GM18505 (cell line): ENCODE results near the gene RNF225.
A peak's percentile ranks its signal among the peaks of the same experiment; 100 is the strongest.

Experiments
- ATAC-seq: cut with Tn5 transposase; IDR thresholded peaks from one replicate; pipeline ENCODE4 v1.9.1; 2021; ENCODE audit not compliant: unreplicated experiment
- POLR2A ChIP-seq: IDR thresholded peaks from 4 replicates; pipeline ENCODE4 v1.6.1; 2011; ENCODE audit warnings: borderline replicate concordance; ENCODE audit not compliant: insufficient read depth, insufficient read length; ENCODE audit errors: extremely low read depth

Gene RNF225

DNA sequence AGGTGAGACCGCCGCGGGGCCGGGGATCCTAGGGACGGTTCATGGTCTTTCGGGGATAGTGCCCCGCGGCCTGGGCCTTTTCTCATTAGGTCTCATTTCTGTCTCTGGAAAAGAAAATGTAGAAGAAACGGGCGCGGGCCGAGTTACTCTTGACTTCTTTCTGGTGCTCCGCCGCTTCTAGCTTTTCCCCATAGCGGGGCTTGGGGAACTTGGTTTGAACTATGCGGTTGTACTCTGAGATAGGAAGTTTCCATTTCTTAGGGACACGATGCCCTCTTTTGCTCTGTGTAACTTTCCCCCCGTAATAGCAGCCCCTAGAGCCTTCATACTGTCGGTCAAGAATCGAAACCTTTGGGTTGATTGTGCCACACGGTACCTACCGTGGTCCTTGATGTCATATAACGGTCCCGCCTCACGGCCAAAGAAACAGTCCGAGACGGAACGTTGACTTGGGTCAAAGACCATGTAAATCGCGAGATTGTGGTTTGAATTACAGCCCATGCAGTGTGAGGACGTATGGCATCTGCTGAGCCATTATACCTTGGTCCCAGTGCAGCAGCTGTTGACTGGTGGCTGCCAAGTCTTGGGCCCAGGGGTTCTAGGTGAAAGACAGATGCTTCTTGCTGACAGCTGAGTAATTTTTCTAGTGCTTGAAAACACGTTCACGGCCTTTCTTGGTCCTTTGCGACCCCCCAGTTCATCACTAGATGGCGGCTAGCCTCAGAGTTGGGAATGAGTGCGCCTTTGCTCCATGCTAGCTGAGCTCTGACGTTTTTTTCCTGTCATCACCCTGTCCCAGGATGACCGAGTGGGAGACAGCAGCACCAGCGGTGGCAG is 7.9 kb upstream of the RNF225 start:
- no peak for ATAC-seq
- TF ChIP-seq POLR2A, result no peak

DNA sequence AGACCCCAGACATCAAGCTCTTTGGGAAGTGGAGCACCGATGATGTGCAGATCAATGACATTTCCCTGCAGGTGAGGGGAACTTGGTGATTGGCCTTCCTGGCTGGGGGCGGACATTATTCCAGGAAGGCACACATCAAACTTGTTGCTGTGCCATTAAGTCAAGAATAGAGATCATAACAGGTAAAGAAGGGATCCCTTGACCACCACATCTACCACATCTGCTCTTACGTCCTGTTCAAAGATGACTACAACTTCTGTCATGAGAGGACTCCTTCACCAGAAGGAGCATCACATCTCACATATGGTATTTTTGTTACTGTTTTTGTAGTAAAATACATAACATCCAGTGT is 7.3 kb upstream of the RNF225 start:
- TF ChIP-seq POLR2A, result no peak
- no peak for ATAC-seq

DNA sequence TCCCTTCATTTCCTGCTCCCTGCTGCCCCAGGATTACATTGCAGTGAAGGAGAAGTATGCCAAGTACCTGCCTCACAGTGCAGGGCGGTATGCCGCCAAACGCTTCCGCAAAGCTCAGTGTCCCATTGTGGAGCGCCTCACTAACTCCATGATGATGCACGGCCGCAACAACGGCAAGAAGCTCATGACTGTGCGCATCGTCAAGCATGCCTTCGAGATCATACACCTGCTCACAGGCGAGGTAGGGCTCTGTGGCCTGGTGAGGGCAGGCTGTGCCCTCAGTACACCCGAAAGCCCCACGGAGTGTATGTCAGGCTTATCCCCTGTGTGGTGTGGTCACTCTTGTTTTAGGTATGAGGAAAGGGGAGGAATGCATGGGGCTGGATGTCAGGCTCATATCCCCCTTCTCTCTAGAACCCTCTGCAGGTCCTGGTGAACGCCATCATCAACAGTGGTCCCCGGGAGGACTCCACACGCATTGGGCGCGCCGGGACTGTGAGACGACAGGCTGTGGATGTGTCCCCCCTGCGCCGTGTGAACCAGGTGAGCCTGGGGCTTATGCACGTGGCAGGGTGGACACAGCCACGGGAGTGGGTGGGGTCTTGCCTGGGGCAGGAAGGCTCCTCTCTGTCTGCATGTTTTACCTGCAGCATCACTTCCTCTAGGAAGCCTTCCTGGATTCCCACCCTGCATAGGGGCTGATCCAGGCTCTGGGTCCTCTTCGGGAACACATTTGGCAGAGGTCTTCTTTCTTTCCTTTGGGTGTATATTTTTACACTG is 2.3 kb upstream of the RNF225 start:
- no peak for ATAC-seq
- TF ChIP-seq POLR2A, result no peak

DNA sequence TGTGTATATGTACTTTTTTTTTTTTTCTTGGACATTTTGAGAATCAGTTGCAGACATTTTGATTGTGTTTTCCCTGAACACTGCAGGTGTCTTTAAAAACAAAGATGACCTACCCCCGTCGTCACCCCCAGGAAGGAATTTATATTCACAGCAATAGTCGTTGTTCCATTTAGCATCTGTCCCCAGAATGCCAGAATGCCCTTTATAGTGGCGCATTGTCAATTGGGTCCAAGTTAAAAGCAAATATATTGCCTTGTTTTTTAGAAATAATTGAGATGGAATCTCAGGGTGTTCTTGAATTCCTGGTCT is 1.8 kb upstream of the RNF225 start:
- TF ChIP-seq POLR2A, result no peak
- no peak for ATAC-seq

GRCh38 chr19:58394821-58395219 is 636 bp upstream of the RNF225 start:
- TF ChIP-seq POLR2A, result no peak
- no peak for ATAC-seq

DNA sequence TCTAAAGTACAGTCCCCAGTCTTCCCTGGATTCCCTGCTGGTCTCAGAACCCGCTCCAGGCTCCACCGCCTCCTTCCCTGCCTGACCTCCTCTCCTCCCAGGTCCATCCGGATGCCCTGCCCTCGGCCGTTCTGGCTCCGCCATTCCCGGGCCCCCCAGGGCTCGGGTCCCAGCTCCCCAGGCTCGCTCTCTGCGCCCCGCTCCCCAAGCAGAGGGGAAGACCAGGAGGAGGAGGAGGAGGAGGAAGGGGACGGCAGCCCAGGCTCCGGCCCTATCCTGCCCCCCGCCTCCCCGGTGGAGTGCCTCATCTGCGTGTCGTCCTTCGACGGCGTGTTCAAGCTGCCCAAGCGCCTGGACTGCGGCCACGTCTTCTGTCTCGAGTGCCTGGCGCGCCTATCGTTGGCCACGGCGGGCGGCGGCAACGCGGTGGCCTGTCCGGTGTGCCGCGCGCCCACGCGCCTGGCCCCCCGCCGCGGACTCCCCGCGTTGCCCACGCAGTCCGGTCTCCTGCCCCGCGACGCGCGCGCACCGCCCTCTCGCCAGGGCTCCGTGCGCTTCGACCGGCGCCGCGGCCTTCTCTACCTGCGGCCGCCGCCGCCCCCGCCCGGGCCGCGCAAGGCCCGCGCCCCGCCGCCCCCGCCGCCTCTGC is 647 bp downstream of the RNF225 start:
- no peak for ATAC-seq
- no peak for TF ChIP-seq POLR2A

GRCh38 chr19:58396691-58397532 is 1.5 kb downstream of the RNF225 start:
- no peak for TF ChIP-seq POLR2A

DNA sequence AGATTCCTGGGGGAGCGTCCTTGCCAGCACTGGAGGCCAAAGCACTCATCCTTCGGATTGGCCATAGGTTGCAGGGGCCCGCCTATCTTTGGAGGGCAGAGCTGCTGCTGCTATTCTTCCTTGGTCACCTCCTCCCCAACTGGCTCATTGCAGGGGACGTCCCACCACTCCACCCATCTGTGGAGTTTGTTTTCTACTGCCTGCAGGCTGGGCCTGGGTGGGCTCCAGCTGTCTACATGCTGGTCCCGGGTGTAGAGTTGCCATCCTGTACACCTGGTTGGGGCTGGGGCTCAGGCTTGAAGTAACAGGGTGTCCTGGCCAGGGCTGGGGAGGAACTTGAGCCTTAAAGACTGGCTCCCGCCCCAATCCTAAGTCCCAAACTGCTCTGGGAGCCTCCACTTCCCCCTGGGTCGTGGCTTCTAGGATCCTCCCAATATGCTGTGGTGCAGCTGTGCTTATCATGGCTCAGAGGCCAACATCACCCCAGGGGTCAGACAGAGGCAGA is 2.1 kb downstream of the RNF225 start:
- no peak for TF ChIP-seq POLR2A
- no peak for ATAC-seq

More at GRCh38 chr19:58396691-58397532, 1.5 kb downstream of the RNF225 start:
- ATAC-seq, result no peak

- no peak for TF ChIP-seq POLR2A
- no peak for ATAC-seq
Observed at GRCh38 chr19:58398087-58398486, 2.6 kb downstream of the RNF225 start.

- TF ChIP-seq POLR2A, result no peak
- no peak for ATAC-seq
Observed at GRCh38 chr19:58398545-58398944, 3.1 kb downstream of the RNF225 start.

DNA sequence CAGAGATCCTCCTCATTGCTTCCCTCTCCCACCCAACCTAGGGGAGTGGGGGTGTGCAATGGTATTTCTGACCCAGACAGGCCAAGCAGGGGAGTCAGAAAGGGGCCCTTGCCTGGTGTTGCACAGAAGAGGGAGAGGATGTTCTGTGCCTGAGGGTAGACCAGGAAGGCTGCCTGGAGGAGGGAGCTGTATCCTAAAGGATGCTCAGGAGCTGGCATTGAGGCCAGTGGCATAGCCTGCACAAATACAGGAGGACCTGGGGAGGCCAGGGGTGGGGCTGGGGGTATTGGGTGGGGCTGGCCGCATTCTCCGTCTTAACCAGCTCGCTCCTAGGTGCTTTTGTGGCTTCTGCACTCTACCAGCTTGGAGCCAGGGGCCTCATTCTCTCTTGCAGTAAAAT is 4.4 kb downstream of the RNF225 start:
- ATAC-seq, result no peak
- no peak for TF ChIP-seq POLR2A

DNA sequence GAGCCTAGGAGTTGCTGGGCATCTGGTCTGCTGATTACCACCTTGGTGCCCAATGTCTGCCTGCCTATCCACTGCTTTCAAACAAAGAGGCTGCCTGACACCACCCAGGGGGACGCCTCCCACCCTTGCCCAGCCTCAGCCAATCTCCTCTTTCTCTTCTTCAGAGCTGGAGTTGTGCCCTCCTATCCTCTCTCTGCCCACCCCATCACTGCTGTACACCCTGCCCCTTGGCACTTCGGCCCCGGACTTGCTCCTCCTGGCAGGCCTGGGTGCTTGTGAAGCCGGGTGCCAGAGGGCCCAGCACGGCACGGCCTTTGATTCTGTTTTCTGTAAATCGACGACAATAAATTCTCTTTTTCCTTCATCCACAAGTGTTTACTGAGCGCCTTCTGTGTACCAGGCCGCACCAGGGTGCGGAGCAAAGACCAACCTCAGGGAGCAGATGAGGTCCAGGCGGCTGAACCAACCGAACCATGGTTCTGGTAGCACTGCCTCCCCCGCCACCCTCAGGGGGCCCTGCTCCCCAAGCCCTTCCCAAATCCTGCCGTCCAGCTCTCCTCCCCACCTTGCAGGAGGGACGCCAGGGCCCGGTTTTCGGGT is 5.0 kb downstream of the RNF225 start:
- no peak for ATAC-seq
- TF ChIP-seq POLR2A, result no peak

DNA sequence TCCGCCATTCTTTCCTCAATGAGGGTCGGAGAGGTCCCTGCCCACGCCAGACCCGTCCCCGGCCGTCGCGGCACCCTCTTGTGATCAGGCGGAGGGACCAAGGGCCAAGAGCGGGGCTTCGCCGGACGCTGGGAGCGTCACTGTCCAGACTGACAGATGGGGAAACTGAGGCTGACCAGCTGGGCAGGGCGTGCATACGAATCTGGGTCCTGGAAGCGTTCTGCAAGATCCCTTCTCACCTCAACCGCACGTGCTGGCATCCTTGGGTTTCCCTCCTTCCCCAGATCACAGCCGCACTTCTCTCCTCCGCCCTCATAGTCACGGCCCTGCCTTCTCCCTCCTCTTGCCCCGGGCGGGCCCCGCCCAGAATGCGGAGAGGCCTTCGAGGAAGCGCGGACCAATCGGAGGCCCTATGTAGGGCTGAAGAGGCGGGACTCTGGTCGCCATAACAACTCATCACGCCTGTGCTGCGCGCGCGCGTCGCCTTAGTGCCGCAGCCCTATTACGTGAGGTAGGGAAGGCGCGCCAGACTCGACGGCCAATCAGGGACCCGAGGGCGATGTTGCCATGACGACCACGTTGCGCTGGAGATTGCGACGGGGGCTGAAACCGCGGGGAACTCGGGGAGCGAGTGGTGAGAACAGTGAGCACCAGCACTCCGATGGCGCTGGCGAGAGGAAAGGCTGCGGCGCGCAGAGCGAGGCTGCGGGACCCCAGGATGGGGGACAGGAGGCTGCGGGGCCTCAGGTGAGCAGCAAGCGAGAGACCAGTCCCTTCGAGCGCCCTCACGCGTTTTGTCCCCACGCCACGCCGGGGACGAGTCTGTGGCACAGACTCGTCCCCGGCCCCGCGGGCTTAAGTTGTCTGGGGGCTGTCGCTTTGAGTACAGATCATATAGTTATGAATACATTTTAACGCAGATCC is 5.7 kb downstream of the RNF225 start:
- TF ChIP-seq POLR2A, result peak; percentile 82
- peak; percentile 99 for ATAC-seq
